Vagina (tissue), 2 donors: ENCODE measurements around the gene CREB5.

ENCODE experiments used
- POLR2A ChIP-seq, 2 donors: fragments of 450-650 bp; IDR thresholded peaks; one replicate each; pipeline ENCODE4 v1.6.1; 2017; ENCODE audit warnings: antibody characterized with exemption in 2 of 2, mild to moderate bottlenecking in 2 of 2, moderate library complexity in 2 of 2
- TF ChIP-seq, protein P1 (sequence below), 3 experiments: fragments of 450-650 bp in 2 of 3; fragments of 200-600 bp in 1 of 3; sonication (generic) in 1 of 3; IDR thresholded peaks; one replicate each; pipeline ENCODE4 v1.5.1; 2017 to 2019; ENCODE audit warnings: antibody characterized with exemption in 3 of 3, mild to moderate bottlenecking in 2 of 3, moderate library complexity in 2 of 3

DNA sequence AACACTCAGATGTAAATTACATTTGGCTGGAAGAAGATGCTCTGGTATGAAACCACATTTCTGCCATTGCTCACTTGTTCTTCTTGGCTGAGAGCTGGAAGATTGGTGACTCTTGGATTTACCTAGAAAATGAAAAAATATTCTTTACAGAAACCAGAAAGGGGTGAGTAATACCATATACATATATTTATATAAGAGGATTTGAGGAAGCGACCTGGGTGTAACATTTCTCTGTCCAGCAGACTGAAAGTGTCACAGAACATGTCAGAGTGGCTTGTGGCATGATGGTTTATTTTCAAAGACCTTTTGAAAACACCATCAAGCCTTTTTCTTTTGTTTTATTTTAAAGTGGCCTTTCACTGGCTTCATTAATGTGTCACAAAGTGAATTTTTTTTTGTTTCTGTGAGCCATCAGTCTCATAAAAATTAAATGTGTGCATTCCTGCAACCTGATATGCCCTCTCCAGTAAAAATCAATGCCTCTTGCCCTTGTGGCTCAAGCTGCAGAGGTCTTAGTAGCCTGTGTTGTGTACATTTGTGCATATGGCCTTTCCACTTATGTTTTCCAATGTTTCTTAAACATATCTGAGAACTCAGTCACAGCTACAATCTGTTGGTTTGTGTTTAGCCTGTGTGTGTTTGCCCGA is 23.5 kb downstream of the CREB5 start:
- TF ChIP-seq, protein P1, sequence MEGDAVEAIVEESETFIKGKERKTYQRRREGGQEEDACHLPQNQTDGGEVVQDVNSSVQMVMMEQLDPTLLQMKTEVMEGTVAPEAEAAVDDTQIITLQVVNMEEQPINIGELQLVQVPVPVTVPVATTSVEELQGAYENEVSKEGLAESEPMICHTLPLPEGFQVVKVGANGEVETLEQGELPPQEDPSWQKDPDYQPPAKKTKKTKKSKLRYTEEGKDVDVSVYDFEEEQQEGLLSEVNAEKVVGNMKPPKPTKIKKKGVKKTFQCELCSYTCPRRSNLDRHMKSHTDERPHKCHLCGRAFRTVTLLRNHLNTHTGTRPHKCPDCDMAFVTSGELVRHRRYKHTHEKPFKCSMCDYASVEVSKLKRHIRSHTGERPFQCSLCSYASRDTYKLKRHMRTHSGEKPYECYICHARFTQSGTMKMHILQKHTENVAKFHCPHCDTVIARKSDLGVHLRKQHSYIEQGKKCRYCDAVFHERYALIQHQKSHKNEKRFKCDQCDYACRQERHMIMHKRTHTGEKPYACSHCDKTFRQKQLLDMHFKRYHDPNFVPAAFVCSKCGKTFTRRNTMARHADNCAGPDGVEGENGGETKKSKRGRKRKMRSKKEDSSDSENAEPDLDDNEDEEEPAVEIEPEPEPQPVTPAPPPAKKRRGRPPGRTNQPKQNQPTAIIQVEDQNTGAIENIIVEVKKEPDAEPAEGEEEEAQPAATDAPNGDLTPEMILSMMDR (IDR thresholded peaks at IDR 0.05), result no peak
- TF ChIP-seq POLR2A (IDR thresholded peaks at IDR 0.05), result no peak
